MG63 (cell line): ENCODE measurements around the gene LIF. TPM values are rescaled to one million over a fixed set of nuclear protein-coding genes. Genes with fewer than 3 reads are reported as not detected.
"Not testable (repeated sequence)": the region's sequence is repeated elsewhere in the genome, so short reads cannot be mapped to it uniquely, and the experiment has no call there.

Experiments used
- DNase-seq: peaks from one replicate; pipeline ENCODE4 v3.0.0-alpha.2; 2020
- H3K27me3 ChIP-seq: fragments of 250-450 bp; sonication (Bioruptor Pico); 2 replicates; pipeline ENCODE4 v1.5.1; 2020; ENCODE audit warnings: mild to moderate bottlenecking, moderate library complexity
- H3K36me3 ChIP-seq: fragments of 250-450 bp; sonication (Bioruptor Pico); 2 replicates; pipeline ENCODE4 v1.5.1; 2020; ENCODE audit warnings: mild to moderate bottlenecking, moderate library complexity
- H3K4me3 ChIP-seq: fragments of 250-450 bp; sonication (Bioruptor Pico); 2 replicates; pipeline ENCODE4 v1.5.1; 2020; ENCODE audit warnings: mild to moderate bottlenecking, moderate library complexity
- H3K9me3 ChIP-seq: fragments of 250-450 bp; sonication (Bioruptor Pico); 2 replicates; pipeline ENCODE4 v1.5.1; 2020; ENCODE audit warnings: mild to moderate bottlenecking, moderate library complexity
- total RNA-seq: library from RNA; depleted of rRNA; stranded (reverse); fragments of >200 nt; shearing (Covaris generic); gene quantifications from 2 replicates; pipeline ENCODE4 v1.2.3, GENCODE V29; 2014; ENCODE audit warnings: low replicate concordance

The LIF gene
- total RNA-seq, 1 experiment from 2014 or later: 13.0 TPM

GRCh38 chr22:30240541-30241417 is 5.8 kb downstream of the LIF start:
- DNase-seq: no peak
- no peaks in the 10 kb centered on the region for H3K9me3 ChIP-seq
- H3K36me3 ChIP-seq: peaks cover 38% of the 10 kb centered on the region
- no peaks in the 10 kb centered on the region for H3K27me3 ChIP-seq
- H3K4me3 ChIP-seq: no peak overlapping the region

GRCh38 chr22:30239488-30240405 is 6.8 kb downstream of the LIF start:
- no peak for DNase-seq
- no peaks in the 10 kb centered on the region for H3K27me3 ChIP-seq
- no peaks in the 10 kb centered on the region for H3K9me3 ChIP-seq
- H3K4me3 ChIP-seq: no peak overlapping the region
- H3K36me3 ChIP-seq: peaks cover 35% of the 10 kb centered on the region

GRCh38 chr22:30238661-30239487 is 7.7 kb downstream of the LIF start:
- Histone ChIP-seq H3K9me3 (no peaks in the 10 kb centered on the region), H3K27me3 (no peaks in the 10 kb centered on the region), H3K36me3 (peaks cover 26% of the 10 kb centered on the region), H3K4me3 (no peak overlapping the region)
- peak; percentile 81 for DNase-seq

- Histone ChIP-seq H3K27me3 (no peaks in the 10 kb centered on the region), H3K36me3 (peaks cover 18% of the 10 kb centered on the region), H3K4me3 (no peak overlapping the region), H3K9me3 (no peaks in the 10 kb centered on the region)
- no peak for DNase-seq
Measured at GRCh38 chr22:30238136-30238535, 8.4 kb downstream of the LIF start.

GRCh38 chr22:30236875-30237274 is 9.7 kb downstream of the LIF start:
- Histone ChIP-seq H3K9me3 (no peaks in the 10 kb centered on the region), H3K36me3 (peaks cover 12% of the 10 kb centered on the region; the same call in 1 of the 2 replicates), H3K27me3 (no peaks in the 10 kb centered on the region), H3K4me3 (no peak overlapping the region)
- no peak for DNase-seq

GRCh38 chr22:30235687-30236170 is 10.8 kb downstream of the LIF start:
- Histone ChIP-seq H3K9me3 (no peaks in the 10 kb centered on the region), H3K36me3 (peaks cover 3% of the 10 kb centered on the region; the same call in 1 of the 2 replicates), H3K4me3 (no peak overlapping the region), H3K27me3 (no peaks in the 10 kb centered on the region)
- DNase-seq: peak; percentile 95

- Histone ChIP-seq H3K9me3 (no peaks in the 10 kb centered on the region), H3K27me3 (no peaks in the 10 kb centered on the region), H3K36me3 (no peaks in the 10 kb centered on the region), H3K4me3 (no peak overlapping the region)
- DNase-seq: peak; percentile 82
Measured at GRCh38 chr22:30234786-30235470, 11.6 kb downstream of the LIF start.

- not testable (repeated sequence) for DNase-seq, H3K4me3 ChIP-seq, H3K27me3 ChIP-seq, H3K9me3 ChIP-seq, H3K36me3 ChIP-seq
Measured at GRCh38 chr22:30234325-30234724, 12.2 kb downstream of the LIF start.

- Histone ChIP-seq H3K9me3 (no peaks in the 10 kb centered on the region), H3K36me3 (no peaks in the 10 kb centered on the region), H3K27me3 (no peaks in the 10 kb centered on the region), H3K4me3 (no peak overlapping the region)
- no peak for DNase-seq
Measured at GRCh38 chr22:30233582-30233981, 13.0 kb downstream of the LIF start.

GRCh38 chr22:30232716-30233218 is 13.8 kb downstream of the LIF start:
- Histone ChIP-seq H3K27me3 (no peaks in the 10 kb centered on the region), H3K36me3 (no peaks in the 10 kb centered on the region), H3K4me3 (no peak overlapping the region), H3K9me3 (no peaks in the 10 kb centered on the region)
- DNase-seq: no peak

- no peaks in the 10 kb centered on the region for H3K9me3 ChIP-seq
- H3K4me3 ChIP-seq: no peak overlapping the region
- no peaks in the 10 kb centered on the region for H3K36me3 ChIP-seq
- no peak for DNase-seq
- H3K27me3 ChIP-seq: no peaks in the 10 kb centered on the region
Measured at GRCh38 chr22:30230787-30231461, 15.6 kb downstream of the LIF start.

- Histone ChIP-seq H3K9me3 (no peaks in the 10 kb centered on the region), H3K4me3 (no peak overlapping the region), H3K36me3 (no peaks in the 10 kb centered on the region), H3K27me3 (no peaks in the 10 kb centered on the region)
- no peak for DNase-seq
Measured at GRCh38 chr22:30230330-30230729, 16.2 kb downstream of the LIF start.

GRCh38 chr22:30228509-30229359 is 17.8 kb downstream of the LIF start:
- Histone ChIP-seq H3K9me3 (no peaks in the 10 kb centered on the region), H3K27me3 (no peaks in the 10 kb centered on the region)
- DNase-seq: peak; percentile 77

GRCh38 chr22:30227438-30228228 is 18.9 kb downstream of the LIF start:
- DNase-seq: no peak
- H3K9me3 ChIP-seq: no peaks in the 10 kb centered on the region
- no peaks in the 10 kb centered on the region for H3K27me3 ChIP-seq
- no peak overlapping the region for H3K4me3 ChIP-seq
- H3K36me3 ChIP-seq: no peaks in the 10 kb centered on the region

More at GRCh38 chr22:30228509-30229359, 17.8 kb downstream of the LIF start:
- Histone ChIP-seq H3K36me3 (no peaks in the 10 kb centered on the region), H3K4me3 (no peak overlapping the region)
